ENCODE measurements around the gene KRT81. TPM values are rescaled to one million over a fixed set of nuclear protein-coding genes. Genes with fewer than 3 reads are reported as not detected.

The KRT81 gene
- total and polyA plus RNA-seq, 4 donors, result 0.02 to 0.61 (median 0.23) TPM

GRCh38 chr12:52266514-52266913 is 24.8 kb downstream of the KRT81 start:
- Histone ChIP-seq H3K9me3 (ENCODE audit: control insufficient read depth in 4 of 4, insufficient read depth in 3 of 4, low read length in 3 of 4) (peaks cover 0 to 6% (median 0%) of the 10 kb centered on the region in 4 donors), H3K4me1 (ENCODE audit: control insufficient read depth in 5 of 5, insufficient read depth in 5 of 5, low read length in 5 of 5) (peaks cover 0 to 4% (median 0%) of the 10 kb centered on the region in 5 donors), H3K36me3 (ENCODE audit: control insufficient read depth in 4 of 4, insufficient read depth in 4 of 4, low read length in 4 of 4) (no peaks in the 10 kb centered on the region), H3K27me3 (ENCODE audit: control insufficient read depth in 3 of 3, insufficient read depth in 3 of 3, low read length in 2 of 3) (peaks cover 0 to 9% (median 5%) of the 10 kb centered on the region in 3 donors), H3K9ac (ENCODE audit: insufficient read depth in 1 of 2, low read length in 2 of 2) (no peak overlapping the region), H3K4me3 (no peak overlapping the region), H3K27ac (ENCODE audit: low read depth in 1 of 2, low read length in 1 of 2) (no peak overlapping the region)
- DNase-seq, result no peak
- 89 to 90% methylated on average over 2 of the region's 2 CpGs for WGBS, 2 donors
- ATAC-seq (ENCODE audit: insufficient read depth, low FRiP score), result no peak
- TF ChIP-seq, protein P1, sequence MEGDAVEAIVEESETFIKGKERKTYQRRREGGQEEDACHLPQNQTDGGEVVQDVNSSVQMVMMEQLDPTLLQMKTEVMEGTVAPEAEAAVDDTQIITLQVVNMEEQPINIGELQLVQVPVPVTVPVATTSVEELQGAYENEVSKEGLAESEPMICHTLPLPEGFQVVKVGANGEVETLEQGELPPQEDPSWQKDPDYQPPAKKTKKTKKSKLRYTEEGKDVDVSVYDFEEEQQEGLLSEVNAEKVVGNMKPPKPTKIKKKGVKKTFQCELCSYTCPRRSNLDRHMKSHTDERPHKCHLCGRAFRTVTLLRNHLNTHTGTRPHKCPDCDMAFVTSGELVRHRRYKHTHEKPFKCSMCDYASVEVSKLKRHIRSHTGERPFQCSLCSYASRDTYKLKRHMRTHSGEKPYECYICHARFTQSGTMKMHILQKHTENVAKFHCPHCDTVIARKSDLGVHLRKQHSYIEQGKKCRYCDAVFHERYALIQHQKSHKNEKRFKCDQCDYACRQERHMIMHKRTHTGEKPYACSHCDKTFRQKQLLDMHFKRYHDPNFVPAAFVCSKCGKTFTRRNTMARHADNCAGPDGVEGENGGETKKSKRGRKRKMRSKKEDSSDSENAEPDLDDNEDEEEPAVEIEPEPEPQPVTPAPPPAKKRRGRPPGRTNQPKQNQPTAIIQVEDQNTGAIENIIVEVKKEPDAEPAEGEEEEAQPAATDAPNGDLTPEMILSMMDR (IDR thresholded peaks at IDR 0.05; ENCODE audit: control extremely low read depth, extremely low read depth), result no peak

- Histone ChIP-seq H3K27me3 (ENCODE audit: control insufficient read depth in 3 of 3, insufficient read depth in 3 of 3, low read length in 2 of 3) (peaks cover 0 to 30% (median 24%) of the 10 kb centered on the region in 3 donors), H3K9ac (ENCODE audit: insufficient read depth in 1 of 2, low read length in 2 of 2) (no peak overlapping the region), H3K9me3 (ENCODE audit: control insufficient read depth in 4 of 4, insufficient read depth in 3 of 4, low read length in 3 of 4) (peaks cover 0 to 4% (median 0%) of the 10 kb centered on the region in 4 donors), H3K36me3 (ENCODE audit: control insufficient read depth in 4 of 4, insufficient read depth in 4 of 4, low read length in 4 of 4) (no peaks in the 10 kb centered on the region), H3K4me3 (no peak overlapping the region), H3K4me1 (ENCODE audit: control insufficient read depth in 5 of 5, insufficient read depth in 5 of 5, low read length in 5 of 5) (peaks cover 0 to 4% (median 0%) of the 10 kb centered on the region in 5 donors), H3K27ac (ENCODE audit: low read depth in 1 of 2, low read length in 1 of 2) (no peak overlapping the region)
- ATAC-seq (ENCODE audit: insufficient read depth, low FRiP score) (no peak), DNase-seq (peak in 2 of 3 donors; percentile 62 to 84)
- 71 to 79% methylated on average over 2 of the region's 2 CpGs for WGBS, 2 donors
- TF ChIP-seq, protein P1 (IDR thresholded peaks at IDR 0.05; ENCODE audit: control extremely low read depth, extremely low read depth), result no peak
These were observed 26.9 kb downstream of the KRT81 start for GRCh38 chr12:52264435-52264825.

DNA sequence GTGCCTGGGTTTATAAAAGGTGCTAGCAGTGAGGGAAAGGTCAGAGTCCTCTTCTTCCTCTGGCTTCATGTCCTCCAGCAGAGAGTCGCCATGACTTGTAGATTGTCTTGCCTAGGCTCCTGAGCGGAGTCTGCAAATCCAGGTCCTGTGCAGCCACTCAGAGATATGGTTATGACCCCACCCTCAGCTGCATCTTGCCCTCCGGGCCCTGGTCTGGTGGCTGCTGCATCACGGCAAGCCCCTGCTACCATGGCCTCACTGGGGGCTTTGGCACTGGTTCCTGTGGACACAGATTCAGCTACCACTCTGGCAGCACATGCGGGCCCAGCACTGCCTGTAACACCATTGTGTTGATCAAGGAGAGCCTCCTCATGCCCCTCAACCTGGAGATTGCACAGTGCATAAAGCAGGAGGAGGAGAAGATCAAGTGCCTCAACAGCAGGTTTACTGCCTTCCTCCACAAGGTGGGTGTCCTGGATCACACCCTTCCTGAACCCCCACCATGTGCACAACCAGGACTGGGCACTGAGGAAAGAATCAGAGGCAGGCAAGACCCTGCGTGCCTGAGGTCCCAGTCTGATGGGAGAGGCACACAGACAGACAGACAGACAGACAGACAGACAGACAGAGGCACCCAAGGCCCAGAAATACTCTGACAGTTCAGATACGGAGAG is 27.4 kb downstream of the KRT81 start:
- H3K4me1 ChIP-seq (ENCODE audit: control insufficient read depth in 5 of 5, insufficient read depth in 5 of 5, low read length in 5 of 5), result peaks cover 0 to 4% (median 0%) of the 10 kb centered on the region in 5 donors
- no peak overlapping the region for H3K4me3 ChIP-seq
- DNase-seq, result no peak
- no peaks in the 10 kb centered on the region for H3K36me3 ChIP-seq (ENCODE audit: control insufficient read depth in 4 of 4, insufficient read depth in 4 of 4, low read length in 4 of 4)
- H3K9ac ChIP-seq (ENCODE audit: insufficient read depth in 1 of 2, low read length in 2 of 2), result no peak overlapping the region
- WGBS, 2 donors, result 90 to 94% methylated on average over 7 of the region's 7 CpGs
- peaks cover 0 to 32% (median 29%) of the 10 kb centered on the region in 3 donors for H3K27me3 ChIP-seq (ENCODE audit: control insufficient read depth in 3 of 3, insufficient read depth in 3 of 3, low read length in 2 of 3)
- ATAC-seq (ENCODE audit: insufficient read depth, low FRiP score), result no peak
- peaks cover 0 to 4% (median 0%) of the 10 kb centered on the region in 4 donors for H3K9me3 ChIP-seq (ENCODE audit: control insufficient read depth in 4 of 4, insufficient read depth in 3 of 4, low read length in 3 of 4)
- TF ChIP-seq, protein P1 (IDR thresholded peaks at IDR 0.05; ENCODE audit: control extremely low read depth, extremely low read depth), result no peak
- H3K27ac ChIP-seq (ENCODE audit: low read depth in 1 of 2, low read length in 1 of 2), result no peak overlapping the region
